Stomach (tissue), 9 donors: Measurements from ENCODE around the gene STX12. TPM values are rescaled to one million over a fixed set of nuclear protein-coding genes. Genes with fewer than 3 reads are reported as not detected.
A peak's percentile ranks its signal among the peaks of the same experiment; 100 is the strongest.
"Not testable (repeated sequence)": the region's sequence is repeated elsewhere in the genome, so short reads cannot be mapped to it uniquely, and the experiment has no call there.

Source experiments
- DNase-seq, 2 donors: peaks; one replicate each; pipeline versions ENCODE4 v3.0.0 to v3.0.0-alpha.2; 2013 to 2019
- H3K27ac ChIP-seq, 5 donors: fragments of 200-600 bp in 4 of 5; sonication (generic) in 4 of 5; one replicate each; pipeline ENCODE4 v1.5.1; 2013 to 2019; ENCODE audit warnings: mild to moderate bottlenecking in 1 of 5, moderate library complexity in 1 of 5
- H3K27me3 ChIP-seq, 3 donors: fragments of 200-600 bp; sonication (generic); one replicate each; pipeline ENCODE4 v1.5.1; 2017 to 2019; ENCODE audit warnings: mixed run types in 1 of 3
- H3K36me3 ChIP-seq, 4 donors: fragments of 200-600 bp; sonication (generic); 1 replicate in 3 of 4; 2 replicates in 1 of 4; pipeline ENCODE4 v1.5.1; 2016 to 2019
- H3K4me1 ChIP-seq, 4 donors: fragments of 200-600 bp; sonication (generic); one replicate each; pipeline ENCODE4 v1.5.1; 2016 to 2019
- H3K4me3 ChIP-seq, 4 donors: fragments of 200-600 bp; sonication (generic) in 3 of 4; one replicate each; pipeline ENCODE4 v1.5.1; 2016 to 2019; ENCODE audit warnings: mild to moderate bottlenecking in 1 of 4
- H3K9me3 ChIP-seq, 4 donors: fragments of 200-600 bp; sonication (generic); one replicate each; pipeline ENCODE4 v1.5.1; 2016 to 2019
- EP300 ChIP-seq: sonication (generic); formaldehyde crosslinking; IDR thresholded peaks from one replicate; pipeline ENCODE4 v1.6.1; 2017; ENCODE audit warnings: antibody characterized with exemption
- POLR2A ChIP-seq, 4 donors: fragments of 450-650 bp; IDR thresholded peaks; one replicate each; pipeline ENCODE4 v1.6.1; 2016; ENCODE audit warnings: antibody characterized with exemption in 4 of 4, control low read depth in 2 of 4, mild to moderate bottlenecking in 1 of 4, moderate library complexity in 1 of 4
- POLR2AphosphoS5 ChIP-seq, 3 donors: sonication (generic); formaldehyde crosslinking; IDR thresholded peaks; one replicate each; pipeline ENCODE4 v1.6.1; 2016; ENCODE audit warnings: antibody characterized with exemption in 3 of 3
- WGBS, 5 donors: extraction: QIAGEN DNeasy Blood & Tissue Kit in 3 of 5; methylation state at CpG; one replicate each; pipeline versions ENCODE4 v1.1.5 to v1.1.7; 2013 to 2018; 5-methylcytosine and 5-hydroxymethylcytosine counted together
- intact Hi-C: fragments of 100-400 bp; cut with DNase I; formaldehyde crosslinking; loops from one replicate; pipeline ENCODE4 v1.15.1; 2023; ENCODE audit warnings: low total_unique reads
- polyA plus RNA-seq, 3 donors: library from polyadenylated mRNA; stranded (reverse); fragments of 200-250 nt; gene quantifications; one replicate each; pipeline ENCODE4 v1.2.3, GENCODE V29; 2013
- total RNA-seq, 5 donors: library from RNA; depleted of rRNA; stranded (reverse); fragments of >200 nt; gene quantifications; one replicate each; pipeline versions ENCODE4 v1.1.0 to v1.2.3, GENCODE V29; 2014 to 2016
- TF ChIP-seq, protein P1 (sequence below), 7 experiments: fragments of 450-650 bp in 4 of 7; fragments of 200-600 bp in 3 of 7; sonication (generic) in 3 of 7; IDR thresholded peaks; one replicate each; pipeline ENCODE4 v1.5.1; 2016 to 2019; ENCODE audit warnings: antibody characterized with exemption in 7 of 7, control low read depth in 2 of 7, mild to moderate bottlenecking in 1 of 7
- donor health status: healthy with polysubstance abuse.
- donor health status: Bipolar disorder and iron deficiency.
- donor health status: healthy.

Gene STX12
- total and polyA plus RNA-seq, 8 donors, result 10.7 to 312 (median 89.2) TPM

- TF ChIP-seq EP300 (no peak), POLR2AphosphoS5 (IDR thresholded peaks at IDR 0.05) (no peak), POLR2A (IDR thresholded peaks at IDR 0.05) (no peak)
- TF ChIP-seq, protein P1, sequence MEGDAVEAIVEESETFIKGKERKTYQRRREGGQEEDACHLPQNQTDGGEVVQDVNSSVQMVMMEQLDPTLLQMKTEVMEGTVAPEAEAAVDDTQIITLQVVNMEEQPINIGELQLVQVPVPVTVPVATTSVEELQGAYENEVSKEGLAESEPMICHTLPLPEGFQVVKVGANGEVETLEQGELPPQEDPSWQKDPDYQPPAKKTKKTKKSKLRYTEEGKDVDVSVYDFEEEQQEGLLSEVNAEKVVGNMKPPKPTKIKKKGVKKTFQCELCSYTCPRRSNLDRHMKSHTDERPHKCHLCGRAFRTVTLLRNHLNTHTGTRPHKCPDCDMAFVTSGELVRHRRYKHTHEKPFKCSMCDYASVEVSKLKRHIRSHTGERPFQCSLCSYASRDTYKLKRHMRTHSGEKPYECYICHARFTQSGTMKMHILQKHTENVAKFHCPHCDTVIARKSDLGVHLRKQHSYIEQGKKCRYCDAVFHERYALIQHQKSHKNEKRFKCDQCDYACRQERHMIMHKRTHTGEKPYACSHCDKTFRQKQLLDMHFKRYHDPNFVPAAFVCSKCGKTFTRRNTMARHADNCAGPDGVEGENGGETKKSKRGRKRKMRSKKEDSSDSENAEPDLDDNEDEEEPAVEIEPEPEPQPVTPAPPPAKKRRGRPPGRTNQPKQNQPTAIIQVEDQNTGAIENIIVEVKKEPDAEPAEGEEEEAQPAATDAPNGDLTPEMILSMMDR (IDR thresholded peaks at IDR 0.05), result no peak
- Histone ChIP-seq H3K27me3 (no peaks in the 10 kb centered on the region), H3K36me3 (peaks cover 25 to 64% (median 57%) of the 10 kb centered on the region in 4 donors), H3K27ac (no peak overlapping the region), H3K4me1 (no peaks in the 10 kb centered on the region), H3K4me3 (no peak overlapping the region), H3K9me3 (no peaks in the 10 kb centered on the region)
- 96 to 98% (median 97%) methylated on average over 4 of the region's 4 CpGs for WGBS, 5 donors
- no peak for DNase-seq
- intact Hi-C loops, result no loop called here
Observed at GRCh38 chr1:27824411-27824810, 51.4 kb downstream of the STX12 start.

DNA sequence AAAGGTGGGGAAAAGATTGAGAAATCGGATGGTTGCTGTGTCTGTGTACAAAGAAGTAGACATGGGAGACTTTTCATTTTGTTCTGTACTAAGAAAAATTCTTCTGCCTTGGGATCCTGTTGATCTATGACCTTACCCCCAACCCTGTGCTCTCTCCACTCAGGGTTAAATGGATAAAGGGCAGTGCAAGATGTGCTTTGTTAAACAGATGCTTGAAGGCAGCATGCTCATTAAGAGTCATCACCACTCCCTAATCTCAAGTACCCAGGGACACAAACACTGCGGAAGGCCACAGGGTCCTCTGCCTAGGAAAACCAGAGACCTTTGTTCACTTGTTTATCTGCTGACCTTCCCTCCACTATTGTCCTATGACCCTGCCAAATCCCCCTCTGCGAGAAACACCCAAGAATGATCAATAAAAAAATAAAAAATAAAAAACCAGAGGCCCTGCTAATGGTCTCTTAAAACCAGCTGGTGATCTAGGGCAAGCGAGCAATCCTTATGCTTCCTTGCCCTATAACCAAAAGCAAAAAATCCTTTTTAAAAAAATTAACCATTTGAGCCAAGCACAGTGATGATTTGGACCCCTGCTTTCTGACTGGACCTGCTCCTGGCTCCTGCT, 56.4 kb downstream of the STX12 start:
- Histone ChIP-seq H3K4me1 (peaks cover 12 to 39% (median 20%) of the 10 kb centered on the region in 4 donors), H3K36me3 (peaks cover 0 to 33% (median 25%) of the 10 kb centered on the region in 4 donors), H3K27ac (peak overlapping the region in 4 of 5 donors; percentile 83 to 95 (median 93))
- intact Hi-C loops, H3K4me3 ChIP-seq, H3K9me3 ChIP-seq, DNase-seq, H3K27me3 ChIP-seq: not testable (repeated sequence)
- WGBS, 5 donors, result 75 to 89% (median 84%) methylated on average over 3 to 4 of the region's 4 CpGs

DNA sequence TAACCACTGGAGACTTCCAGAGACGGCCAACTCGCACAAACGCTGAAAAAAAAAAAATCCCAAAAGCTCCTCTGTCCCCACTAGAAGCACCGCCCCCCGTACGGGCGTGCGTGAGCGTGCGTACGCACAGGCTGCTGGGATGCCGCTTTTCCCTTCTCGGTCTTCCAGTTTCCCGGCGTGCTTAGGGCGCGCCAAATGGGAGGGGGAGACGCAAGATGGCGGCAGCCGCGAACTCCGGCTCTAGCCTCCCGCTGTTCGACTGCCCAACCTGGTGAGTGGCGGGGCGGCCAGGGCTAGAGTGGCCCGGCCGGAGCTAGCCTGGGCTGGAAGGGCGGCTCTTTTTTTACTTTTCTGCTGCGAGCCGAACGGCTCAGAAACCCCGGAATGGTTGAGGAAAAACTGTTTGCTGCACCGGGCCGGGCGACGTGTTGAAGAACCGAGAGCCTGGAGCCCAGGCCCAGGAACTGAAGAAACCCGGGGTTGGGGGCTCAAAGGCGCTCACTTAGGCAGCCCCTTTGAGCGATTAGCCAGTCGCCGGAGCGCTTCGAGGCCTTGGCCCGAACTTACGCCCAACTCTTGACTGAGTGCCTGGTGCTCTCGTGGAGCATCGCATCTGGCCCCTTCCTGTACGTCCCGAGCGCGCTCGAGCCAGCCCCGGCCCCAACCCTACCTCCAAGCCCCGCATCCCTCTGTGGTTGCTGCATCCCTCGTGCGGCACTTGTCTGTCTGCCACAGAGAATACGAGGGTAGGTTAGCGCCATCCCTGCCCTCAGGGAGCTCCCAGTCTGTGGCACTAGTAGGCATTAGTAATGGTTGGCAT, 57.8 kb downstream of the STX12 start, which contains the start of gene PPP1R8:
TSS of gene PPP1R8 (plus strand) at position 162 of the 820 bp plus-strand sequence. CDS start at position 216, 54 bp downstream.
- 0 to 1% (median 1%) methylated on average over 40 to 60 of the region's 60 CpGs for WGBS, 5 donors
- Histone ChIP-seq H3K27ac (peak within 1 kb of the TSS; percentile 83 to 95 (median 93)), H3K4me3 (peak within 1 kb of the TSS; percentile 71 to 99 (median 86)), H3K4me1 (peaks cover 12 to 43% (median 30%) of the 10 kb centered on the region in 4 donors), H3K36me3 (peaks cover 0 to 33% (median 28%) of the 10 kb centered on the region in 4 donors), H3K27me3 (no peaks in the 10 kb centered on the region), H3K9me3 (no peaks in the 10 kb centered on the region)
- TF ChIP-seq POLR2A (IDR thresholded peaks at IDR 0.05) (peak in 2 of 4 donors; percentile 62 to 71), POLR2AphosphoS5 (IDR thresholded peaks at IDR 0.05) (peak; percentile 92 to 98 (median 96)), EP300 (no peak)
- TF ChIP-seq, protein P1 (IDR thresholded peaks at IDR 0.05), result no peak
- peak; percentile 93 to 98 for DNase-seq
- intact Hi-C loops, result no loop called here

- Histone ChIP-seq H3K36me3 (peaks cover 0 to 38% (median 30%) of the 10 kb centered on the region in 4 donors), H3K4me1 (peaks cover 12 to 43% (median 33%) of the 10 kb centered on the region in 4 donors), H3K4me3 (peak overlapping the region; percentile 71 to 99 (median 86)), H3K9me3 (no peaks in the 10 kb centered on the region), H3K27me3 (no peaks in the 10 kb centered on the region), H3K27ac (peak overlapping the region in 3 of 5 donors; percentile 83 to 95 (median 93))
- no peak for DNase-seq
- whole genome bisulfite sequencing, 5 donors, result 44 to 49% (median 47%) methylated on average over 10 of the region's 10 CpGs
- intact Hi-C loops, result no loop called here
- TF ChIP-seq, protein P1 (IDR thresholded peaks at IDR 0.05), result no peak
- TF ChIP-seq POLR2A (IDR thresholded peaks at IDR 0.05) (no peak), POLR2AphosphoS5 (IDR thresholded peaks at IDR 0.05) (no peak), EP300 (no peak)
Observed at GRCh38 chr1:27831568-27832410, 58.8 kb downstream of the STX12 start.
